IPS DF 4.7 (cell line): Measurements from ENCODE around the gene CD200.
"Not testable (repeated sequence)": the region's sequence is repeated elsewhere in the genome, so short reads cannot be mapped to it uniquely, and the experiment has no call there.

Experiments
- DNase-seq: peaks from one replicate; pipeline ENCODE4 v3.0.0-alpha.2; 2013; ENCODE audit warnings: low spot score; ENCODE audit errors: extremely low read depth

Gene CD200

GRCh38 chr3:112388972-112389371, 56.0 kb downstream of the CD200 start:
- no peak for DNase-seq

- no peak for DNase-seq
These were observed 57.0 kb downstream of the CD200 start for GRCh38 chr3:112389961-112390360.

GRCh38 chr3:112390783-112391641, 58.1 kb downstream of the CD200 start:
- peak; percentile 66 for DNase-seq

- no peak for DNase-seq
These were observed 58.7 kb downstream of the CD200 start for GRCh38 chr3:112391648-112392047.

GRCh38 chr3:112392393-112393359, 59.7 kb downstream of the CD200 start:
- no peak for DNase-seq

- DNase-seq, result no peak
These were observed 60.4 kb downstream of the CD200 start for GRCh38 chr3:112393360-112393728.

- DNase-seq, result no peak
These were observed 61.2 kb downstream of the CD200 start for GRCh38 chr3:112394003-112394640.

- no peak for DNase-seq
These were observed 62.4 kb downstream of the CD200 start for GRCh38 chr3:112395181-112395895.

GRCh38 chr3:112395896-112396290, 62.9 kb downstream of the CD200 start:
- DNase-seq, result no peak

- DNase-seq, result no peak
These were observed 64.6 kb downstream of the CD200 start for GRCh38 chr3:112397556-112397955.

- no peak for DNase-seq
These were observed 66.1 kb downstream of the CD200 start for GRCh38 chr3:112399064-112399463.

- DNase-seq, result not testable (repeated sequence)
These were observed 66.6 kb downstream of the CD200 start for GRCh38 chr3:112399554-112399953.

GRCh38 chr3:112400317-112400716, 67.4 kb downstream of the CD200 start:
- DNase-seq, result not testable (repeated sequence)

- DNase-seq, result no peak
These were observed 68.7 kb downstream of the CD200 start for GRCh38 chr3:112401617-112402016.

- no peak for DNase-seq
These were observed 70.1 kb downstream of the CD200 start for GRCh38 chr3:112403103-112403502.

GRCh38 chr3:112404924-112405549, 72.1 kb downstream of the CD200 start:
- not testable (repeated sequence) for DNase-seq

- no peak for DNase-seq
These were observed 72.9 kb downstream of the CD200 start for GRCh38 chr3:112405845-112406244.

- DNase-seq, result no peak
These were observed 74.4 kb downstream of the CD200 start for GRCh38 chr3:112407214-112407887.

- DNase-seq, result no peak
These were observed 75.1 kb downstream of the CD200 start for GRCh38 chr3:112407888-112408702.
